GM19452 (cell line): ENCODE measurements around the gene CUL3.
A peak's percentile ranks its signal among the peaks of the same experiment; 100 is the strongest.
"Not testable (repeated sequence)": the region's sequence is repeated elsewhere in the genome, so short reads cannot be mapped to it uniquely, and the experiment has no call there.

Experiments used
- ATAC-seq: cut with Tn5 transposase; IDR thresholded peaks from one replicate; pipeline ENCODE4 v1.9.1; 2021; ENCODE audit not compliant: unreplicated experiment

The CUL3 gene

DNA sequence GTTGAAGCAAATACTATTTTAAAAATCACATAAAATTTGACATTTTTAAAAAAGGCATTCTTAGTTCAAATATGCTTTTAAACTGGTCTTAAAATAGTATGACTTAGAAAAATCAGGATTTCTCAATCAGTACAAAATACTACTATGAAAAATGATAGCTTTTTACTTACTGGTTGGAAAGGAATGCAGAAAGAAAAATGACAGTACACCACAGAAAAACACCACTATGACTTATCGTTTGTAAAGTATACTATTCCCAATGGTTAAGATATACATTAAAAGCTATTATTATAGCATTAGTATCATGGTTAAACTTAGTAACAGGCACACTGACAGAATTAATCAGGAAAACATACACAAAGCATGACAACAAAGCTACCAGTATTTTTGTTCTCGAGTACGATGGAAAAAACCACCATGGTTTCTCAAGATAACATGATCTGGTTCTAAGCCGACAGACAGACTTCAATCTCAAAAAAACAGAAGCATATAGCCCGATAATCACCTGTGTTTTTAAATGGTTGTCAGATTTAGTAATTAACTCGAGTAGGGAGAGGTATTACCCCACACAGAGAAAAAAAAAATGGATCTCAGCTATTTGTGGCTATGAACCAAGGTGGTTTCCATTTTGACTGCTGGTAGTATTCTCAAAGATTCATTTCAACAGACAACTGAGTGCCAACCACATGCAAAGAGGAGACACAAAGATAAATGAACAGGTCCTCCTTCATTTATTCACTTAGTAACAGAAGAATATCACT, 39.1 kb downstream of the CUL3 start:
- no peak for ATAC-seq

DNA sequence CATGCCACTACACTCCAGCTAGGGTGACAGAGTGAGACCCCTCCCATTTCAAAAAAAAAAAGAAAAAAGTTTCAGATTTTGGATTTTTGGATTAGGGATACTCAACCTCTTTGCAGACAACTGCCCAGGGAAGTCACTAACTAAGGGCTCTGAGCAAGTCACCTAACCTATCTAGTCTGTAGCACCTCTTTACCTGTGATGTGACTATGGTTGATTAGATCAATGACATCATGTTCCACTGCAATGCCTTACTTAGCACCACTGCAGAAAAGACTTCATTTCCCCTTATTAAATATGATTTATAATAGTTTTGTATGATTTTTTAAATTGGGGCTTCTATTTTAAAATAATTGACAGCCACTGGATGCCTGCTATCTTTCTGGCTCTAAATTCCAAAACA, 41.2 kb downstream of the CUL3 start:
- no peak for ATAC-seq

DNA sequence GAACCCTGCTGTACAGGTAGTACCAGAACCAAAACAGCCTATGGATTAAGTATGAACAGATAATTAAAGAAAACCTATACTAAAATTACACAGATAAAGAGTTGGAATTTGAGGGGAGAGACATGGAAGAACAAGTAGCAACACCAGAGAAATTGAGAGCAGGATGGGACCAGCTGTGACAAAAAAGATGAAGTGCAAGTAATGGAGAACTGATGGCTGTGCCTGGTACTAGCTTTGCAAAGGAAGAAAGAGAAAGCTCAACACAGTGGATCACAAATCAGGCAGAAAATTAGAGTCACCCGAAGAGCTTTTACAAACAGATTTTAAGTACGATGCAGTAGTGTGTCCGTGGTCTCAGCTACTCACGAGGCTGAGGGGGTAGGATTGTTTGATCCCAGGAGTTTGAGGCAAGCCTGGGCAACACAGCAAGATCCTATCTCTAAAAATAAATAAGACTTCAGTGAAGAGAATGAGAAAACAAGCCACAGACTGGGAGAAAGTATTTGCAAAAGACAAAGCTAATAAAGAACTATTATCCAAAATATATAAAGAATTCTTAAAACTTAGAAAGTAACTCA, 46.5 kb downstream of the CUL3 start:
- ATAC-seq: no peak

DNA sequence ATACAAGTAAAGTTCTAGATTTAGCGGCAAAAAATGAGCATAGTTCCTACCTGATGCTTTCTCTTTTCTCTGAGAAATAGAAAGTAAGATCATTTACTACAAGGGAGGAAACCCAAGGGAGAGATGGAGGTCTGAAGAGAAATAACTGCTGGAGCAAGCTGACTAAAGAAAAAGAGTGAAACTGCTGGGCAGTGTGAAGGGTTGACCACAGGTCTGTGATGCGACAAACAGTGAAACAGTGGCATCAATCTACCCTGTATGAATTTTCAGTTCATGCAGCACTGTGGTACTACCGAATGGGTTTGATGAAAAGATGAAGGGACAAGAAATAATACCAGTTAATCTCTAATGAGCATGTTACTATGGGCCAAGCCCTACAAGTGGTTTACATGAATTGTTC, 52.2 kb downstream of the CUL3 start:
- peak; percentile 49 for ATAC-seq

DNA sequence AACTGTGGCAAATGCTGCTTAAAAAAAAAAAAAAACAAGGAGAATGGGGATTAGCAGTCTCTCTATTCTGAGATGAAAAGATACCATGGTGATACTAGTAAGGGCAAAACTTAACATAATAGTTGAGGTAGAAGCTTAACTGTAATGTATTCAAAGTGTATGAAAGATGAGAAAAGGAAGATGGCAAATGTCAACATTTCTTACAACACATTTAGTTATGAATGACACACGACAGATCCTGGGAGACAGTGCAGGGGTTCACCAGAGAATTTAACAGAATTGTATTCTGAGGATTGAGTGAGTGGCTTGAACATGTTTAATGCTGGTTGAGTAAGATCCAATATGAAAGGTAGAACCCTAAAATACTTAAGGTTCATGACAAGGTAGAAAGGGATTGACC, 52.7 kb downstream of the CUL3 start:
- no peak for ATAC-seq

DNA sequence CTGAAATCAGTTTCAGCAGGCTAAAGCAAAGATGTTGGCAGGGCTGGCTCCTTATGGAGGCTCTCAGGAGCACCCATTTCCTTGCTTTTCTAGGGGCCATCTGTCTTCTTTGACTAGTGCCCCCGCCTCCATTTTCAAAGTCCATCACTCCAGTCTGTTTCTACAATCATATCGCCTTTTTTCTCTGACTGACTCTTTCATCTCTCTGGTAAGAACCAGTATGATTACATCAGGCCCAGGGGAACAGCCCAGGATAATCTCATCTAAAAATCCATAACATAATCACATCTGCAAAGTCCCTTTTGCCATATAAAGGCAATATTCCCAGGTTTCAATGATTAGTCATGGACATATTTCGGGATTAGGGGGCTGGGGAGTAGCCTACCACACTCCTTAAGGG, 57.0 kb downstream of the CUL3 start:
- ATAC-seq: no peak

DNA sequence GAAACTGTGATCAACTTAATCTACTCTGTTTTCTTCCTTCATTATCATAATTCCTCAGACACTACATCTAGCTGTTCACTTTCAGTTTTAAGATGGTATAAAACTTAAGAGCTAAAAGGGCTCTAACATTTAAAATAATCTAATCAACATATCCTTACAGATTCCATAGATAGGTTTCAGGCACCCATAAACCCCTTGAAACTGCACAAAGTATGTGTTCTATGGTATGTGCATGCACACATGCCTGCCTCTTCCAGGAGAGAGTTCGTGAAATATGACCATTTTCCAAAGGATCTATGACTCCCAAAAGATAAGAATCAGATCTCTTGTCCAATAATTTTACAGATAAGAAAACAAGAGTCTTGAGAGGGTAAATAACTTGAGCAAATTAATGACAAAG, 59.4 kb downstream of the CUL3 start:
- no peak for ATAC-seq

DNA sequence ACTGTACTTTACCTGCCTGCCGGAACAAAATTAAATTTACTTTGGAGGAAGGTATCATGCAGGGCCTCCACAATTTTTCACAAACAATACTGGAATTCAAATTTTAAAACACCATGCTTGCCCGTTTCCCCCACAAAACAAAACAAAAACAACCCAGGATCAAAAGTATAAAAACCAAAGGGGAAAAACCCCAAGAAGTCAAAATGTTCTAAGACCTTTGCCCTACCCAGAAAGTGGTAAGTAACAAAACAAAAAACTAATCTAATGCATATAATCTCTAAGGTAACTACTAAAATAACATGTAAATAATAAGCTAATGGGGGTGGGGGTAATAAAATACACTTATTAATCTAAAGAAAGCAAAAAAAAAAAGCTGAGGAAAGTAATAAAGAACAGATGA, 60.5 kb downstream of the CUL3 start:
- no peak for ATAC-seq

DNA sequence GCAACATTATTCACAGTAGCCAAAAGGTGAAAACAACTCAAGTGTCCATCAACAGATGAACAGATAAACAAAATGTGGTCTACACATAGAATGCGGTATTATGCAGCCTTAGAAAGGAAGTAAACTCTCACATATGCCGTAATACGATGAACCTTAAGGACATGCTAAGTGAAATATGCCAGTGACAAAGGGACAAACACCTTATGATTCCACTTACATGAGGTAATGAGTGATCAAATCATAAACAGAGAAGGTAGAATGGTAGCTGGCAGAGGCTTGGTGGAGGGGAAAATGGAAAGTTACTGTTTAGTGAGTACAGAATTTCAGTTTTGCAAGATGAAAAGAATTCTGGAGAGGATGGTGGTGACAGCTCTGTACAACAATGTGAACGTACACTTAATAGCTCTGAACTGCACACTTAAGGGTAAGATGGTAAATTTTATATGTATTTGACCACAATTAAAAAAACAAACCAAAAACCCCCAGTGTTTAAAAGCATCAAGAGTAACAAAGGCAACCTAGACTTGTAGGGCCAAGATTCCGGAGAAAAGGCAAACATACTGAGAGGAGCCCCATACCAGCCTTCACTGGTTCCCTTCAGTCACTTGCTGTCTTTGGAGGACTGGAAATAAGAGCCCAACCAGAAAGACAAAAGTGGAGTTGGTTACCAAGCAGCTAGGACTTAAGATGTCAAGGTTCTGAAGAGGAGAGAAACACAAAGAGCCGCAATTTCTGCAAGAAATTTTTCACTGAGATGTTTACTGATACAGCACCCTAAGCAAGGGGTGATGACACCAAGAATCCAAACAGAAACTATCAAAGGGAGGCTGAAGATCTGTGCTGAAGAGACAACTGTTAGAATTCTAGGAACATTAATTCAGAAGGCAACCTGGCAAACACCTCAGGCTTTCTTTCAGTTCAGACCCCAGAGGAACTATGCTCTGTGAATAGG, 61.3 kb downstream of the CUL3 start:
- ATAC-seq: no peak

DNA sequence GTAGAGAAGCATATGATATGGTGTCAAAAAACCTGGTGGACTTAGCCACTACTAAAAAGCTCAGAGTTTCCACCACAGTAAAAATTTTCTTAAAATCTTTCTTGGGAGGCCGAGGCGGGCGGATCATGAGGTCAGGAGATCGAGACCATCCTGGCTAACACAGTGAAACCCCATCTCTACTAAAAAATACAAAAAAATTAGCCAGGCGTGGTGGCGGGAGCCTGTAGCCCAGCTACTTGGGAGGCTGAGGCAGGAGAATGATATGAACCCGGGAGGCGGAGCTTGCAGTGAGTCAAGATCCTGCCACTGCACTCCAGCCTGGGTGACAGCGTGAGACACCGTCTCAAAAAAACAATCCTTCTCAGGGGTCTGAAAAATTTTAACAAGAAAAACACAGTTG, 62.7 kb downstream of the CUL3 start:
- ATAC-seq: not testable (repeated sequence)

DNA sequence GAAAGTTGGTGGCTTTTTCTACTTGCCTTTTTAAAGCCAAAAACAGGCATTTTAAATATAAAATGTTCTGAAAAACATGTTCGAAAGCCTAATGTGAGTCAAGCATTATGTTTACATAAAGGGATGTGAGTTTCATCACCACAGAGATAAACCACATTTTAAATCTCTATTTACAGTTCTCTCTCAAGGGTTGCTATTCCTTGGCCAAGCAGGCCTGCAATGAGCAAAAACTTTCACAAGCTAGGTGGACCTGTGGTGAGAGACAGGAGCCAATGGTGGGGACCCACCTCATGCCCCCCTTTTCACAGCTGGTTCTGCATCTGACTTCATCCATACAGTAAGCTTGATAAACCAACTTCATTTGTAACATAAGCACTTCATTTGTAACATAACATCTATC, 65.1 kb downstream of the CUL3 start:
- peak; percentile 73 for ATAC-seq

DNA sequence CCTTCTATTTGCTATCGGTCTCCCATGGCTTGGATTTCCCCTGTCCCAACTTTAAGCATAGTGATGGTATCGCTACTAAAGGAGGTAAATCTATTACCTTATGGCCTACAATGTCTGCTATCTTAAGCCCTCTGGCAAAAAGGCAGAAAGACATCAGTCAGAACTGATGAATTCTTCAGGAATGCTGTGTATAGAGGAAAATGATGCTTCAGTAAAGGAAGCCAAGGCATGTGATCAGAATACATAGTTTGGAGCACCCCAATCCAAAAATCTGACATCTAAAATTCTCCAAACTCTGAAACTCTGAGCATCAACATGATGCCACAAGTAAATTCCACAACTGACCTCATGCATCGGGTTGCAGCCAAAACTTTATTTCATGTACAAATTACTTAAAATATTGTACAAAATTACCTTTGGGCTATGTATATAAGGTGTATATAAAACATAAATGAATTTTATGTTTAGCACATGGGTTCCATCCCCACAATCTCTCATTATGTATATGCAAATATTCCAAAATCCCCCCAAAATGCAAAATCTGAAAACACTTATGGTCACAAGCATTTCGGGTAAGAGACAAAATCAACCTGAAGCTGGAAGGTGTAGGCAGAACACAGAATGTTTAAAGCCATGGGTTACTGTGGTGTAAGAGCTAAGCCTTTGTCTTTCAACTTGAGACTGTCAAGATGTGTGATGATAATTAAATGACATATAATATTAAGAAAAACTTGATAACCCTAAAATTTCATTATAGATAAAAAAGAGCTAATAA, 66.2 kb downstream of the CUL3 start:
- no peak for ATAC-seq

DNA sequence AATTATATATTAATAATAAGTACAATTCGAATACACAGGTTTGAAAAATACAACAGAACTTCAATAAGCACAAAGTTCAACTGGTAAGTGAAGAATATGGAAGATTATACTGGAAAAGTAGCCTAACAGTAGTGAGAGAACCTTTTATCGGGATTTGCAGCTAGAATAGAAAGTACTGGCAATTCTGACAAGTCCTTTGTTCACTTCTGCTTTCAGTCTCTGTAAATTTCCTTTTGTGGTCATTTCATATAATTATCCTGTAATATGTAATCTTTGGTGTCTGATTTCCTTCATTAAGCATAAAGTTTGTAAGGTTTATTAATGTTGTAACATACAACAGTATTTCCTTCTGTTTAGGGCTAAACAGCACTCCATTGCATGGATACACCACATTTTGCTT, 67.2 kb downstream of the CUL3 start:
- ATAC-seq: no peak

DNA sequence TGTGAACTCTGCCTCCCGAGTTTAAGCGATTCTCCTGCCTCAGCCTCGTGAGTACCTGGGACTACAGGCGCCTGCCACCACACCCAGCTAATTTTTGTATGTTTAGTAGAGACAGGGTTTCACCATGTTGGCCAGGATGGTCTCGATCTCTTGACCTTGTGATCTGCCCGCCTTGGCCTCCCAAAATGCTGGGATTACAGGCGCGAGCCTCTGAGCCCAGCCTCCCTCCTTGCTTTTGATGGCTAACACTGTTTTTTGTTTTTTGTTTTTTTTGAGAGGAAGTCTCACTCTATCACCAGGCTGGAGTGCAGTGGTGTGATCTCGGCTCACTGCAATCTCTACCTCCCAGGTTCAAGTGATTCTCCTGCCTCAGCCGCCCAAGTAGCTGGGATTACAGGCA, 68.8 kb downstream of the CUL3 start:
- not testable (repeated sequence) for ATAC-seq

DNA sequence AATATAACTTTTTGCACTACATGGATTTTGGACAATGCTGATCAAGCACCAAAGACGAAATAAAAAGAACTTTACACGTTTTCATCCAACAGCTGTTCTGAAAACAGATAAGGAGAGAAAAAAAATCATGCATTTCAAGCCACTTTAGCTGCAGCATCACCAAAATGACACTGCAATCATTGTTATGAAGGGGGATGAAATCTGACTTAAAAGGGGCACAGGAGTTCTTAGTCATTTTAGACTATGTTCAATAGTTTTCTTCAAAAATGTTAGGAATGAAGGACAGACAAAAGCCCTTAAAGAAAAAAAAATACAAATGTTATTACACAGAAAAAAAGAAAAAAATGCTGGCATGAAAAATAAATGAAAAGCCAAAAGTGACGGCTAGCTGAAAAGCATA, 71.2 kb downstream of the CUL3 start:
- no peak for ATAC-seq

DNA sequence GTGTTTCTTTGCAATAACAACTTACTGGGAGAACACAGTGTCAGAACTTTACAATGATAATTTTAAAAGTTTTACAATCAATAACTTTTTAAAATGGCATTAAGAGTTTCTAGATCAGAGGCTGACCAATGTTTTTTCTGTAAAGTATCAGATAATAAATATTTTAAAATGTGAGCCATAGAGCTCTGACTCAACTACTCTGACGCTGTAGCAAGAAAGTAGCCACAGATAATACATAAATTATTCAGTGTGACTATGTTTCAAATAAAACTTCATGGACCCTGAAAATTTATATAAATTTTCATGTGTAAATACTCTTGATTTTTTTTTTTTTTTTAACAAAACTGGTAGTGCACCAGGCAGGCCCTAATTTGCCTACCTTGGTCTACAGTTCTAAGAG, 77.4 kb downstream of the CUL3 start:
- ATAC-seq: no peak

DNA sequence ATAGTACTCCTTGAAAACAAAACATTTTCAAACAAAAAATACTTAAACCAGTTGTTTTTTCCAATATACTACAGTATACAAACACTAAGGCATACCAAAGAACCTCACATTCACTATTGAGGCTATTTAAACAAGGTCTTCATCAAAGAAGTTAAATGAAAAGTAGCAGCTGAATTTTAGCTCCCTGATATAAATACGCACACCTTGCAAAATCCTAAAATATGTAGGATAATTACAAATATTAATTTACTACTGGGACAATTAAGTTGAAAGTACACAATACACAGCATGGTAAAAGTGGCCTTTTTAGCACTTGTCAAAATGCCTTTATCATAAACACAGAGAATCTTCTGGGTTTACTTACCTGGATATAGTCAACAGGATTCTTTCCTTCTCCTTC, 78.7 kb downstream of the CUL3 start:
- no peak for ATAC-seq

DNA sequence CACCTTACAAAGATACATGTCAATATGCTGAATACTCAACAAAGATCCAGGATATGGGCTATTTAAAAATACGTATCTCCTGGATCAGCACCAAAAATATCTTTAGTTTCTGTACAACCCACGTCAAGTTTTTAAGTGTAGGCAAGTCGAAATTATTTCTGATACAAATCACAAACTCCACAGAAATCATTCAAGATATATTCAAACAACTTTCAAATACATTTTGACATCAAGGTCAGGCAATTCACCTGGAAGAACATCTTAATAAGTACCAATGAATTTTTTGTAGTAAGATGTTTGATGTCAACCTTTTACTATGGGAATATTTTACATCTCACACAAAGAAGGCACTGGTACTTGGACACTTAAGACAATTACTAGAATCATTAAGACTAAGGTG, 86.2 kb downstream of the CUL3 start:
- ATAC-seq: no peak

DNA sequence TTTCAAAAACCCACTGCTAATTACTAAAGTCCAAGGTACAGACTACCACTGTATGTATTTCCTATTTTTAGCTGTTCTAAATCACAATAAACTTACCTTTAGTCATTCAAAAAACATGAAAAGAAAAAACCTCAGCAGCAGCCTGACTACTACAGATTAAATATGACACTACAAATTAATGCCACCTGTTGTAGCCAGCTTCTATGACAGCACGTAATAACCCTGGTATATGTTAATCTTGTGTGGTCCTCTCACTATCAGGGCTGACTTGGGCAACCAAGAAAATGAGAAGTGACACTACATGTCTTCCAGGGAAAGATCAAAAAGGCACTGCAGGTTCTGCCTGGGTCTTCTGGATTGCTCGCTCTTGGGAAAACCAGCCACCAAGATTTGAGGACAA, 92.6 kb downstream of the CUL3 start:
- no peak for ATAC-seq

DNA sequence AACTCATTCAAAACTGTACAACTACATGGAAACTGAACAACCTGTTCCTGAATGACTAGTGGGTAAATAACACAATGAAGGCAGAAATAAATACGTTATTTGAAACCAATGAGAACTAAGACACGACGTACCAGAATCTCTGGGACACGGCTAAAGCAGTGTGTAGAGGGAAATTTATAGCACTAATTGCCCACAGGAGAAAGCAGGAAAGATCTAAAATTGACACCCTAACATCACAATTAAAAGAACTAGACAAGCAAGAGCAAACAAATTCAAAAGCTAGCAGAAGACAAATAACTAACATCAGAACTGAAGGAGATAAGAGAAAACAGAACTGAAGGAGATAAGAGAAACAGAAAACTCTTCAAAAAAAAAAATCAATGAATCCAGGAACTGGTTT, 97.2 kb downstream of the CUL3 start:
- not testable (repeated sequence) for ATAC-seq
